Measurements from ENCODE around the gene KRT74. TPM values are rescaled to one million over a fixed set of nuclear protein-coding genes. Genes with fewer than 3 reads are reported as not detected.

KRT74 gene
- total RNA-seq, 1 donor from 2014 or later: not detected

DNA sequence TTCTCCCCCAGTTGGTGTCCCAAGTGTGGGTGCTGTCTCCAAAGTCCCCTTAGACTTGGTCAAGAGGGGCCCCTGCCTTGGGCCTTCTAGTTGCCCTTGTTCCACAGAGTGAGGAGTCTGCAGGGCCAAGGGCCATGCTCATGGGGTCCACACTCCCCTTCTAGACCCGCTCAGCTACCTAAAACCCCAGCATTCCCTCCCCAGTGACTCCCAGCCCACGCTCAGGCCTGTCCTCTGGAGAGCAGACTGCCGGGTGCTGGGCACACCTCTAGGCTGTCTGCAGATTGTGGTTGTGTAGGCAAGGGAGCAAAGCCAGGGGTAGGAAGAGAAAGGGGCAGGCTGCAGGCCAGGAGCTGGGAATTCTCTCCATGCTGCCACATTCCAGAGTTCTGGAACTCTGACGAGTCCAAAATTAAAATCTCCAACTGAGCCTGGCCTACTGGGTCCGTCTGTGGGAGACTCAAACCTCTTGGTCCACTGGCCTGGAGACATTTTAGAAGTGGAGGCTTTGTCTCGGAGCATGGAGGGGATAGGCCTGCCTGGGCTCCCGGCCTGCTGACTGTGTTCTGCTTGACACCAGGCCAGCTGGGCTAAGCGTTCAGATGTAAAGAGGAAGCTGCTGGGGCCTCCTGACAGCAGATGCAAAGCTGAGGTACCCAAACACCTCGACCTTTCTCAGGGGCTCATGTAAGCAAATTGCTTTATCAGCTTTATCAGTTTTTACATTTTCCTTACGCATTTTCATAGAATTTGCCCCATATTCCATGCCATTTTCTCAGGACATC, 39.8 kb downstream of the KRT74 start:
- DNase-seq (ENCODE audit: low spot score): no peak
- no peak overlapping the region for H3K4me3 Mint-ChIP-seq (ENCODE audit: unreplicated experiment)
- no peak overlapping the region for H3K27ac Mint-ChIP-seq (ENCODE audit: unreplicated experiment)
- H3K4me1 Mint-ChIP-seq (ENCODE audit: unreplicated experiment): no peaks in the 10 kb centered on the region
- H3K27me3 Mint-ChIP-seq (ENCODE audit: unreplicated experiment): peaks cover 1% of the 10 kb centered on the region
- TF ChIP-seq, protein P1, sequence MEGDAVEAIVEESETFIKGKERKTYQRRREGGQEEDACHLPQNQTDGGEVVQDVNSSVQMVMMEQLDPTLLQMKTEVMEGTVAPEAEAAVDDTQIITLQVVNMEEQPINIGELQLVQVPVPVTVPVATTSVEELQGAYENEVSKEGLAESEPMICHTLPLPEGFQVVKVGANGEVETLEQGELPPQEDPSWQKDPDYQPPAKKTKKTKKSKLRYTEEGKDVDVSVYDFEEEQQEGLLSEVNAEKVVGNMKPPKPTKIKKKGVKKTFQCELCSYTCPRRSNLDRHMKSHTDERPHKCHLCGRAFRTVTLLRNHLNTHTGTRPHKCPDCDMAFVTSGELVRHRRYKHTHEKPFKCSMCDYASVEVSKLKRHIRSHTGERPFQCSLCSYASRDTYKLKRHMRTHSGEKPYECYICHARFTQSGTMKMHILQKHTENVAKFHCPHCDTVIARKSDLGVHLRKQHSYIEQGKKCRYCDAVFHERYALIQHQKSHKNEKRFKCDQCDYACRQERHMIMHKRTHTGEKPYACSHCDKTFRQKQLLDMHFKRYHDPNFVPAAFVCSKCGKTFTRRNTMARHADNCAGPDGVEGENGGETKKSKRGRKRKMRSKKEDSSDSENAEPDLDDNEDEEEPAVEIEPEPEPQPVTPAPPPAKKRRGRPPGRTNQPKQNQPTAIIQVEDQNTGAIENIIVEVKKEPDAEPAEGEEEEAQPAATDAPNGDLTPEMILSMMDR (IDR thresholded peaks at IDR 0.05; ENCODE audit: unreplicated experiment): no peak
- H3K36me3 Mint-ChIP-seq (ENCODE audit: low read depth, unreplicated experiment): no peaks in the 10 kb centered on the region
- no peaks in the 10 kb centered on the region for H3K9me3 Mint-ChIP-seq (ENCODE audit: unreplicated experiment)

DNA sequence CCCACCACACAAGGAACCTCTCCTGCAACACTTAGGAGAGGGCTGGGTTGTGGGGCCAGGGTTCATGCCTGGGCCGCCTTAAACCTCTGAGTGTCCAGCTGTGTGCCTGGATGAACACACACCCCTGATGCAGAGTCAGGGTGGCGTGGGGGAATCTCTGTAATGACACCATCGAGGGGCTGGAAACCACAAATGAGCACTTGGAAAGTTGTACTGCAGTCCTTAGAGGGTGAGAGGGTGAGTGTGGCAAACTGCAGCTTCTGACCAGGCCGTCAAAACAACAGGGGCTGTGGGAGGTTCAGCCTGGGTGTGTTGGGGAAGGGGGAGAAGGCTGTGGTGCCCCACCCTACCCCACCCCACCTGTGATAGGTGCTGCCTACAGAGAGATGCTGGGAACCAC, 41.0 kb downstream of the KRT74 start:
- no peaks in the 10 kb centered on the region for H3K4me1 Mint-ChIP-seq (ENCODE audit: unreplicated experiment)
- H3K27ac Mint-ChIP-seq (ENCODE audit: unreplicated experiment): no peak overlapping the region
- no peaks in the 10 kb centered on the region for H3K36me3 Mint-ChIP-seq (ENCODE audit: low read depth, unreplicated experiment)
- TF ChIP-seq, protein P1 (IDR thresholded peaks at IDR 0.05; ENCODE audit: unreplicated experiment): no peak
- H3K9me3 Mint-ChIP-seq (ENCODE audit: unreplicated experiment): no peaks in the 10 kb centered on the region
- peaks cover 6% of the 10 kb centered on the region for H3K27me3 Mint-ChIP-seq (ENCODE audit: unreplicated experiment)
- no peak overlapping the region for H3K4me3 Mint-ChIP-seq (ENCODE audit: unreplicated experiment)
- DNase-seq (ENCODE audit: low spot score): no peak

DNA sequence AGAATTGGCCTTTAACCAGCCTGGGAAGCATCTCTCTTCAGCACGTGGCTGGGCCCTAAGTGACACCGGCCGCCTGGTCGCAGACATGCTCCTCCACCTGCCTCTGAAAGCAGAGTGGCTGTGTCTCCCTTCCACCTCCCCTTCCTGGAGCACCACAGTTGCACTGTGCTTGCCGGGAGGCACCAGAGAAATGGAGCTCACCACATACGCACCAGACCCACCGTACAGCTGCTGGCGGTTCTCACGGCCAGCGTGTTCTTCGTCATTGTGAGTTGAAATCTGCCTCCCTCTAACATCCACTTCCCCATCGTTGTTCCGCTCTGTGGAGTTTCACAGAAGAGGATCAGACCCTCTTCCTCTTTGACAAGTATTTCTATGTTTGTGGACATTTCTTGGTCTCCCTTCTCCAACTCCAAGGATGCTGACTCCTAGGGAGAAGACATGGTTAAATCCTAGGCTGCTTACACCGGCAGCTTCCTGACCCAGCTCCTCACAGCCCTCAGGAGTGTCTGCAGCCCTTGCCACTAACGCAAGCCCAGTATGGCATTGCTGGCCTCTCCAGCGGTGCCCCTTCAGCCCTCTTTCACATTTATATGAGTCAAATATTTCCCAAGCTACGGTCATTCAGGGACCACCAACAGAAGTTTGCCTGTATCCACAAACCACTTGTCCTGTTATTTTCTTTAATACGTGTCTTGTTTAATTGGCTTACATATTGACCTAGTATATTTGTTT, 41.9 kb downstream of the KRT74 start:
- H3K9me3 Mint-ChIP-seq (ENCODE audit: unreplicated experiment): no peaks in the 10 kb centered on the region
- no peak overlapping the region for H3K27ac Mint-ChIP-seq (ENCODE audit: unreplicated experiment)
- no peaks in the 10 kb centered on the region for H3K36me3 Mint-ChIP-seq (ENCODE audit: low read depth, unreplicated experiment)
- no peak for DNase-seq (ENCODE audit: low spot score)
- TF ChIP-seq, protein P1 (IDR thresholded peaks at IDR 0.05; ENCODE audit: unreplicated experiment): no peak
- no peak overlapping the region for H3K4me3 Mint-ChIP-seq (ENCODE audit: unreplicated experiment)
- peaks cover 6% of the 10 kb centered on the region for H3K27me3 Mint-ChIP-seq (ENCODE audit: unreplicated experiment)
- H3K4me1 Mint-ChIP-seq (ENCODE audit: unreplicated experiment): no peaks in the 10 kb centered on the region

DNA sequence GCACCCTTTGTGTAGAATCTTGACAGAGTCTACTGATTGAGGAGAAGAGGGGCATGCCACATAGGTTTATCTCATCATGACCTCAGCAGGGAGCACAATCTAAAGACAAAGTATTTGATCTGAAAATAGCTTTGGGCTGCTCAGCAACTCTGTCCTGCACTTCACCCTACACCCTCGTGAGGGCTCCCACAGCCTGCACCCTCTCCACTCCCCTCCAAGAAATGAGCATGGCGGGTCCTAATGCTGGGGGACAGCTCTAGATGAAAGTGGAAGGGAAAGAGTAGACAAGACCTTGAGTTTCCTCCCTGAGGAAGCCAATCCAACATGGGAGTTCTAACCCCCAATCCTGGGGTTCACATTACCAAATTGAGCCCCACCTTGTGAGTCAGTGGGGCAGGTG, 42.7 kb downstream of the KRT74 start:
- Mint-ChIP-seq H3K27me3 (ENCODE audit: unreplicated experiment) (peaks cover 6% of the 10 kb centered on the region), H3K9me3 (ENCODE audit: unreplicated experiment) (no peaks in the 10 kb centered on the region), H3K4me1 (ENCODE audit: unreplicated experiment) (no peaks in the 10 kb centered on the region), H3K27ac (ENCODE audit: unreplicated experiment) (no peak overlapping the region), H3K4me3 (ENCODE audit: unreplicated experiment) (no peak overlapping the region), H3K36me3 (ENCODE audit: low read depth, unreplicated experiment) (no peaks in the 10 kb centered on the region)
- DNase-seq (ENCODE audit: low spot score): no peak
- TF ChIP-seq, protein P1 (IDR thresholded peaks at IDR 0.05; ENCODE audit: unreplicated experiment): no peak

DNA sequence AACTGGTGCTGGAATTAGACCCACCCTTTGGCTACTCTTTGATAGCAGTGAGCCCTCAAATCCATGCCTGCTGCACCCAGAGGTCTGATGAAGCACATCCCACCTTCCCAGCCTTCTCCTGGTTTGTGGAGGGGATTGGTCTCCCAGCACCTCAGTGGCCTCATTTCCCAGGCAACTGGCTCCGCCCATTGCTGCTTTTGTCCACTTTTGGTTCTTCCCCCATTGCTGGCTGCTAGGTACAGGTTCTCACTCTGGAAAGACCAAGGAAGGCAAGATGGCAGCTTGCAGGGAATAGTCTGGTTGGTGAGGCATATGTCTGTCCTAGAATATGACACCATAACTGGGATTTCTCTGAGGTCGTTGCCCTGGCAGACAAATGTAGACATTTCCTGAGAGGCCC, 43.3 kb downstream of the KRT74 start:
- DNase-seq (ENCODE audit: low spot score): no peak
- Mint-ChIP-seq H3K27me3 (ENCODE audit: unreplicated experiment) (peaks cover 6% of the 10 kb centered on the region), H3K27ac (ENCODE audit: unreplicated experiment) (no peak overlapping the region), H3K4me3 (ENCODE audit: unreplicated experiment) (no peak overlapping the region), H3K9me3 (ENCODE audit: unreplicated experiment) (no peaks in the 10 kb centered on the region), H3K36me3 (ENCODE audit: low read depth, unreplicated experiment) (no peaks in the 10 kb centered on the region), H3K4me1 (ENCODE audit: unreplicated experiment) (no peaks in the 10 kb centered on the region)
- TF ChIP-seq, protein P1 (IDR thresholded peaks at IDR 0.05; ENCODE audit: unreplicated experiment): no peak

Measured in endothelial cell (in vitro differentiated cells).